ENCODE results near the gene WWC2.
"Not testable (repeated sequence)": the region's sequence is repeated elsewhere in the genome, so short reads cannot be mapped to it uniquely, and the experiment has no call there.

WWC2 gene

DNA sequence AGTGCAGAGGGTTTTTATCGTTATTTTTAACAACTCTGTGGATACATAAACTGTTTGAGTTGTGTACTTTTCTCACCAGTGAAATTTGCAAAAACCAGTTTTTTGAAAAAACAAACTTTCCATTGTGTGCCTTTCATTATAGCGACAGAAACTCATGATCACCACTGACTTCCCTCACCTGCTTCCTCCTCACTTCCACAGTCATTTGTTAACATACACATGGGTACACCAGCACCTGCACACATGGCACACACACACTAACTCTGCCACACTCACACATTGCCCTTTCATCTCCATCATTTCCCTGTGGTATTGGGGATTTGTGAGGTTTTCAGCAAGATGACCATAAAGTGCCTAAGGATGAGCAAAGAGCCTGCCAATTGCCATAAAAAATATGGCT, 200.4 kb downstream of the WWC2 start:
- DNase-seq (ENCODE audit: low read depth) = no peak

GRCh38 chr4:183300070-183300469, 201.0 kb downstream of the WWC2 start:
- no peak for DNase-seq (ENCODE audit: low read depth)

GRCh38 chr4:183300655-183301054, 201.6 kb downstream of the WWC2 start:
- DNase-seq (ENCODE audit: low read depth) = no peak

DNA sequence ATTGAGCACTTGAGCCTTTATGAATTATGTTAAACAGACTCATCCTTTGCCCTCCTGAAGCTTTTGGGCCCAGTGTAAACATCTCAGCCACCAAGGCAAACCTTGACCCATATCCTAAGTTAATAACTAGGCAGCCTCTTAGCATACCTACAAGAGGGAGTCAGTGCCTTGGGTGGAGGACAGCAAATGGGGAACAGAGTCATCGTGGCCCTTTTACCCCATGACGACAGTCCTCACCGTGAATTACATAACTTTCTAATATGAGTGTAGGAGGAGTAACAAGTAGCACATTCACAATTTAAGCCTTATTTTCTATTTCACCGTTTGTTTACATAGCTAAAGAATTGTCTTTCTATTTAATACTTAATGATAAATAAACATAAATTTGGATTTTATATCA, 204.2 kb downstream of the WWC2 start:
- no peak for DNase-seq (ENCODE audit: low read depth)

- no peak for DNase-seq (ENCODE audit: low read depth)
These were observed 205.0 kb downstream of the WWC2 start for GRCh38 chr4:183304067-183304466.

- DNase-seq (ENCODE audit: low read depth) = no peak
These were observed 205.5 kb downstream of the WWC2 start for GRCh38 chr4:183304538-183304937.

GRCh38 chr4:183306811-183307210, 207.8 kb downstream of the WWC2 start:
- no peak for DNase-seq (ENCODE audit: low read depth)

DNA sequence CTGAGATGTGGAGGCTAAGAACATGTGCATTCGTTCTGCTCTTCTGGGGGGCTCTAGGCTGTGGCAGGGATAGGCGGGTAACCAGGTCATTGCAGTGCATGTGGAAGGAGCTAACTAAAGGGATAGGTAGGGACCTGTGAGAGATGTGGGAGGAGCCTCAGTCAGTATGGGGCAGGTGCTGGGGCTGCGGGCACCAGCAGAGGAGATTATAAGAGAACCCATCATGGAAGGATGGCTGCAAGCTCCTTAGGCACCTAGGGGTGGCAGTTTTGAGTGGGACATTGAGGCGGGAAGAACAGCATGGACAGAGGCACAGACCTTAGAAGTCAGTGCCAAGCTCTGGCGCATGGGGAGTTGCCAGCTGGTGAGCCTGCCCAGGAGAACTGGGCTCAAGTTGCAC, 213.8 kb downstream of the WWC2 start:
- DNase-seq (ENCODE audit: low read depth) = no peak

DNA sequence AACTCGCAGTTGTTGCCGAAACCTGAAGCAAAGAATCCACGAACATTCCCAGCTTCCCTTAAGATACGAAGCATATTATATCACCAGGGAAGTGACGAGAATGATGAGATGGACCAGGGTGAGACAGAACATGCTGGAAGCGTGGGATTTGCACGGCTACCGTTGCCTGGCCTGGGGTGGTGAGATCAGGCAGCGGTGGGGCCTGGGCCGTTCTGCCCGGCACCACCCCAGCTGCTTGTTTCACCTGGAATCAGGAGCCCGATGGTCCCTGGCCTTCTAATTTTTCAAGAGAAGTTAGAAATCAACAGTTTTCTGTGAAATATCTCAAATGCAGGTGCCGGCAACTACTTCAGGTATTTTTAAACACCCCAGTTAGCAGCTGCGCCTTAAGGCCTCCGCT, 215.3 kb downstream of the WWC2 start:
- no peak for DNase-seq (ENCODE audit: low read depth)

DNA sequence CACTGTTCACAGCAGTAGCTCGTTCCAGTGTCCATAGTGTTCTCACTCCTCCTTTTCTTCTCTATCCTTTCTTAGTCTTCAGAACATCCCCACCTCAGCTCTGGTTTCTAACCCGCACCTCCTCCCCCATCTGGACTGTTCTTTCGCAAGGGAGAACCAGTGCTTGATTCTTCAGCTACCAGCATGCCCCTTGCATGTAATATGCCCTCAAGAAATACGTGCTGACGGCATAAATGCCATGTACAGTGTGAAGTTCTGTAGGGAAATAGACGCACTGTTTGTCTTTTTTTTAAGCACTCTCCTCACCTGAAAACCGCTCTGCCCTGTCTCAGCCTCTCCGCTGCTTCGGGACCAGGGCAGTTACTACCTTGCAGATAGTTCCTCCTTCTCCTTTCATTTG, 215.7 kb downstream of the WWC2 start:
- DNase-seq (ENCODE audit: low read depth) = no peak

DNA sequence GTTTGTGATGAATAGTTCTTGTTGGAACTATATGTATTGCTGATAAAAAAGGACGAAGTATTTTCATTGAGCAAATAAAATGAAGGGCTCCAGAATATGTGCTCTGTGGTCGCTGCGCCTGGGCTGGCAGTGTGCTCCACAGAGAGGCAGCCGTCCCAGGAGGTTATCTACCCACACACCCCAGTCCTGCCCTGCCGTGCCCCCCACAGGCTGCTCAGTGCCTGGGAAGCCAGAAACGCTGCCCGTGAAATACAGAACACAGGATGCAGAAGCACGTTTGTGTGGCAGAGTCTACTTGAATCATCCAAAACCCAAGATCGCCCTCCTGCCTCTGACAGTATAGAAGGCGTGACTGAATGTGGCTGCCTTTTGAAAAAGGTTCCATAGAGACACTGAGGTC, 219.6 kb downstream of the WWC2 start:
- no peak for DNase-seq (ENCODE audit: low read depth)

GRCh38 chr4:183320211-183321059, 221.4 kb downstream of the WWC2 start, which contains the start of gene CLDN22:
Gene CLDN22 (minus strand): TSS chr4:183320276. CDS start chr4:183320218, 58 bp downstream.
- DNase-seq (ENCODE audit: low read depth) = no peak

GRCh38 chr4:183321079-183321478, 222.0 kb downstream of the WWC2 start:
- DNase-seq (ENCODE audit: low read depth) = no peak

- no peak for DNase-seq (ENCODE audit: low read depth)
These were observed 222.5 kb downstream of the WWC2 start for GRCh38 chr4:183321516-183321915.

- no peak for DNase-seq (ENCODE audit: low read depth)
These were observed 223.3 kb downstream of the WWC2 start, which contains the start of gene CLDN24 for GRCh38 chr4:183322326-183322725. Gene CLDN24 (minus strand): TSS chr4:183322426. CDS start chr4:183322426, 0 bp downstream.

GRCh38 chr4:183323295-183323694, 224.2 kb downstream of the WWC2 start:
- no peak for DNase-seq (ENCODE audit: low read depth)

GRCh38 chr4:183324056-183324455, 225.0 kb downstream of the WWC2 start:
- not testable (repeated sequence) for DNase-seq (ENCODE audit: low read depth)

- no peak for DNase-seq (ENCODE audit: low read depth)
These were observed 225.6 kb downstream of the WWC2 start for GRCh38 chr4:183324619-183325018.

- DNase-seq (ENCODE audit: low read depth) = not testable (repeated sequence)
These were observed 227.3 kb downstream of the WWC2 start for GRCh38 chr4:183326387-183326786.

DNA sequence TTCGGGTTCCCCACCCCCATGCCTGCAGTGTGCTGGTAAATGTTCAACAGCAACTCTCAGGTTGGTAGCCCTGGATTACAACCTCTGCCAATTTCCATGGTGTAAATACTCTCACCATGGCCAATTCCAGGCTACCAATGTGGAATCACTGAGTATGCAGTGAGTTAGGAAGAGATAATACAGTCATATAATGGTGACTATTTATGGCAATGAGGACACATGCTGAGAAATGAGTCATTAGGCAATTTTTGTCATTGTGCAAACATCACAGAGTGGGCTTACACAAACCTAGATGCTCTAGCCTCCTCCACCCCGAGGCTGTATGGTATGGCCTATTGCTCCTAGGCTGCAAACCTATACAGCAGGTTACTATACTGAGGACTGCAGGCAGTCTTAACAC, 227.8 kb downstream of the WWC2 start:
- no peak for DNase-seq (ENCODE audit: low read depth)

- no peak for DNase-seq (ENCODE audit: low read depth)
These were observed 228.8 kb downstream of the WWC2 start for GRCh38 chr4:183327827-183328226.

DNA sequence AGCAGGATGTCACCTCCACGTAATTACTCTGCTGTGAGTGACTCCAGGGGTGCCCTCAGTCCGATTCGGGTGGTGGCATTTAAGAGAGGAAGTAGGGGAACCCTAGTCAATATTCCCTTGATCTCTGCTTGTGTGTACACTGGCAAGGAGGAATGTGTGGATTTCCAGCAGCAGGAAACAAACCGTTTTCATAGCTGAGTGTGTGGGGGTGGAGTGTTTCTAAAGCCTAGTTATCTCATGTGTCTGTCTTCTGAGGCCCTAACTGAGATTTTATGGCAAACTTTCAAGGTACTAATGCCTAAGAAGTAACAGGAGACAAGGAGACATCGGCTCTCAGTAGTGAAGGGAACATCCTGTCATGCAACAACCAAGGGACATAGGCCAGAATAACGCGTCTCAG, 229.8 kb downstream of the WWC2 start:
- no peak for DNase-seq (ENCODE audit: low read depth)

GRCh38 chr4:183329244-183329643, 230.2 kb downstream of the WWC2 start:
- DNase-seq (ENCODE audit: low read depth) = no peak

Measured in activated T-cell treated with anti-CD3 and anti-CD28 coated beads for 24 hours (primary cell).